IgD-negative memory B cell (primary cell): Measurements from ENCODE around the gene CHCHD6. TPM values are rescaled to one million over a fixed set of nuclear protein-coding genes. Genes with fewer than 3 reads are reported as not detected.
"Not testable (repeated sequence)": the region's sequence is repeated elsewhere in the genome, so short reads cannot be mapped to it uniquely, and the experiment has no call there.

Source experiments
- H3K27ac Mint-ChIP-seq, 3 donors: one replicate each; pipeline ENCODE4 v1.8.0; 2020 to 2022; ENCODE audit warnings: mild to moderate bottlenecking in 3 of 3, mixed read lengths in 3 of 3, moderate library complexity in 1 of 3
- H3K27me3 Mint-ChIP-seq: one replicate; pipeline ENCODE4 v1.8.0; 2021; ENCODE audit warnings: mixed read lengths
- H3K36me3 Mint-ChIP-seq: one replicate; pipeline ENCODE4 v1.8.0; 2020; ENCODE audit warnings: mild to moderate bottlenecking, mixed read lengths
- H3K4me1 Mint-ChIP-seq, 3 donors: one replicate each; pipeline ENCODE4 v1.8.0; 2020 to 2022; ENCODE audit warnings: mixed read lengths in 3 of 3, mild to moderate bottlenecking in 1 of 3
- H3K4me3 Mint-ChIP-seq, 4 donors: one replicate each; pipeline ENCODE4 v1.8.0; 2020 to 2022; ENCODE audit warnings: mild to moderate bottlenecking in 4 of 4, mixed read lengths in 4 of 4, moderate library complexity in 3 of 4
- H3K9me3 Mint-ChIP-seq, 3 donors: one replicate each; pipeline ENCODE4 v1.8.0; 2020 to 2021; ENCODE audit warnings: mixed read lengths in 3 of 3, mild to moderate bottlenecking in 1 of 3
- polyA plus RNA-seq: library from polyadenylated mRNA; unstranded; fragments of 300-500 nt; fragmentation: Illumina TruSeq; gene quantifications from one replicate; pipeline ENCODE4 v1.2.3, GENCODE V29; 2021

Gene CHCHD6
- polyA plus RNA-seq, 1 donor from 2014 or later, result 16.6 TPM

GRCh38 chr3:126773783-126774182, 69.7 kb downstream of the CHCHD6 start:
- Mint-ChIP-seq H3K4me3 (no peak overlapping the region), H3K27ac (no peak overlapping the region), H3K9me3 (peaks cover 5 to 15% (median 9%) of the 10 kb centered on the region in 3 donors), H3K4me1 (peaks cover 8 to 14% (median 10%) of the 10 kb centered on the region in 3 donors), H3K36me3 (peaks cover 11% of the 10 kb centered on the region), H3K27me3 (peaks cover 4% of the 10 kb centered on the region)

- H3K27ac Mint-ChIP-seq, result no peak overlapping the region
- peaks cover 9% of the 10 kb centered on the region for H3K36me3 Mint-ChIP-seq
- H3K9me3 Mint-ChIP-seq, result peaks cover 4 to 6% (median 4%) of the 10 kb centered on the region in 3 donors
- H3K4me1 Mint-ChIP-seq, result peaks cover 8 to 14% (median 10%) of the 10 kb centered on the region in 3 donors
- peaks cover 4% of the 10 kb centered on the region for H3K27me3 Mint-ChIP-seq
- no peak overlapping the region for H3K4me3 Mint-ChIP-seq
These were observed 73.3 kb downstream of the CHCHD6 start for GRCh38 chr3:126777366-126777765.

GRCh38 chr3:126780666-126781065, 76.6 kb downstream of the CHCHD6 start:
- H3K4me3 Mint-ChIP-seq, result no peak overlapping the region
- H3K4me1 Mint-ChIP-seq, result peaks cover 8 to 16% (median 11%) of the 10 kb centered on the region in 3 donors
- H3K9me3 Mint-ChIP-seq, result no peaks in the 10 kb centered on the region
- H3K27me3 Mint-ChIP-seq, result peaks cover 2% of the 10 kb centered on the region
- H3K27ac Mint-ChIP-seq, result no peak overlapping the region
- H3K36me3 Mint-ChIP-seq, result peaks cover 8% of the 10 kb centered on the region

- Mint-ChIP-seq H3K36me3 (peaks cover 8% of the 10 kb centered on the region), H3K9me3 (no peaks in the 10 kb centered on the region), H3K27me3 (peaks cover 2% of the 10 kb centered on the region), H3K4me3 (no peak overlapping the region), H3K27ac (peak overlapping the region in 1 of 3 donors; percentile 47), H3K4me1 (peaks cover 5 to 14% (median 8%) of the 10 kb centered on the region in 3 donors)
These were observed 77.4 kb downstream of the CHCHD6 start for GRCh38 chr3:126781406-126781805.

- peaks cover 3 to 11% (median 8%) of the 10 kb centered on the region in 3 donors for H3K4me1 Mint-ChIP-seq
- H3K27ac Mint-ChIP-seq, result peak overlapping the region in 1 of 3 donors; percentile 47
- H3K27me3 Mint-ChIP-seq, result peaks cover 2% of the 10 kb centered on the region
- H3K9me3 Mint-ChIP-seq, result no peaks in the 10 kb centered on the region
- peaks cover 8% of the 10 kb centered on the region for H3K36me3 Mint-ChIP-seq
- H3K4me3 Mint-ChIP-seq, result no peak overlapping the region
These were observed 78.0 kb downstream of the CHCHD6 start for GRCh38 chr3:126781889-126782491.

- Mint-ChIP-seq H3K36me3 (peaks cover 8% of the 10 kb centered on the region), H3K9me3 (no peaks in the 10 kb centered on the region), H3K4me3 (no peak overlapping the region), H3K4me1 (peaks cover 0 to 8% (median 3%) of the 10 kb centered on the region in 3 donors), H3K27ac (no peak overlapping the region), H3K27me3 (peaks cover 2% of the 10 kb centered on the region)
These were observed 78.5 kb downstream of the CHCHD6 start for GRCh38 chr3:126782536-126782935.

- Mint-ChIP-seq H3K4me1 (peaks cover 0 to 6% (median 0%) of the 10 kb centered on the region in 3 donors), H3K27ac (no peak overlapping the region), H3K36me3 (peaks cover 8% of the 10 kb centered on the region), H3K9me3 (no peaks in the 10 kb centered on the region), H3K27me3 (no peaks in the 10 kb centered on the region), H3K4me3 (no peak overlapping the region)
These were observed 80.2 kb downstream of the CHCHD6 start for GRCh38 chr3:126784254-126784653.

- not testable (repeated sequence) for H3K27ac Mint-ChIP-seq, H3K4me1 Mint-ChIP-seq, H3K27me3 Mint-ChIP-seq, H3K4me3 Mint-ChIP-seq, H3K36me3 Mint-ChIP-seq
- peaks cover 7 to 12% (median 8%) of the 10 kb centered on the region in 3 donors for H3K9me3 Mint-ChIP-seq
These were observed 87.3 kb downstream of the CHCHD6 start for GRCh38 chr3:126791320-126791719.

GRCh38 chr3:126792998-126793397, 89.0 kb downstream of the CHCHD6 start:
- H3K4me3 Mint-ChIP-seq, result no peak overlapping the region
- H3K36me3 Mint-ChIP-seq, result peaks cover 1% of the 10 kb centered on the region
- peaks cover 3% of the 10 kb centered on the region for H3K27me3 Mint-ChIP-seq

GRCh38 chr3:126797563-126797962, 93.5 kb downstream of the CHCHD6 start:
- H3K4me1 Mint-ChIP-seq, result no peaks in the 10 kb centered on the region
- H3K27ac Mint-ChIP-seq, result no peak overlapping the region
- no peak overlapping the region for H3K4me3 Mint-ChIP-seq
- H3K9me3 Mint-ChIP-seq, result peaks cover 7 to 11% (median 10%) of the 10 kb centered on the region in 3 donors
- H3K27me3 Mint-ChIP-seq, result peaks cover 5% of the 10 kb centered on the region
- peaks cover 5% of the 10 kb centered on the region for H3K36me3 Mint-ChIP-seq

More at GRCh38 chr3:126792998-126793397, 89.0 kb downstream of the CHCHD6 start:
- Mint-ChIP-seq H3K4me1 (peaks cover 0 to 2% (median 0%) of the 10 kb centered on the region in 3 donors), H3K27ac (no peak overlapping the region), H3K9me3 (peaks cover 7 to 12% (median 8%) of the 10 kb centered on the region in 3 donors)

GRCh38 chr3:126798521-126798920, 94.5 kb downstream of the CHCHD6 start:
- Mint-ChIP-seq H3K4me1 (no peaks in the 10 kb centered on the region), H3K9me3 (peaks cover 3 to 5% (median 4%) of the 10 kb centered on the region in 3 donors), H3K27me3 (peaks cover 2% of the 10 kb centered on the region), H3K4me3 (no peak overlapping the region), H3K27ac (no peak overlapping the region), H3K36me3 (peaks cover 4% of the 10 kb centered on the region)

- no peak overlapping the region for H3K27ac Mint-ChIP-seq
- H3K4me3 Mint-ChIP-seq, result no peak overlapping the region
- H3K27me3 Mint-ChIP-seq, result peaks cover 1% of the 10 kb centered on the region
- peaks cover 3 to 4% (median 3%) of the 10 kb centered on the region in 3 donors for H3K9me3 Mint-ChIP-seq
- H3K36me3 Mint-ChIP-seq, result peaks cover 7% of the 10 kb centered on the region
- no peaks in the 10 kb centered on the region for H3K4me1 Mint-ChIP-seq
These were observed 95.1 kb downstream of the CHCHD6 start for GRCh38 chr3:126799099-126799498.

GRCh38 chr3:126801312-126801711, 97.3 kb downstream of the CHCHD6 start:
- not testable (repeated sequence) for H3K4me3 Mint-ChIP-seq, H3K36me3 Mint-ChIP-seq, H3K27me3 Mint-ChIP-seq, H3K27ac Mint-ChIP-seq, H3K4me1 Mint-ChIP-seq, H3K9me3 Mint-ChIP-seq

- peak overlapping the region in 1 of 3 donors; percentile 6 for H3K27ac Mint-ChIP-seq
- no peak overlapping the region for H3K4me3 Mint-ChIP-seq
- no peaks in the 10 kb centered on the region for H3K27me3 Mint-ChIP-seq
These were observed 103.8 kb downstream of the CHCHD6 start for GRCh38 chr3:126807795-126808194.

GRCh38 chr3:126811530-126811929, 107.5 kb downstream of the CHCHD6 start:
- no peak overlapping the region for H3K4me3 Mint-ChIP-seq
- peaks cover 1% of the 10 kb centered on the region for H3K36me3 Mint-ChIP-seq
- H3K27ac Mint-ChIP-seq, result no peak overlapping the region
- H3K27me3 Mint-ChIP-seq, result no peaks in the 10 kb centered on the region
- peaks cover 0 to 10% (median 0%) of the 10 kb centered on the region in 3 donors for H3K9me3 Mint-ChIP-seq
- H3K4me1 Mint-ChIP-seq, result peaks cover 0 to 3% (median 0%) of the 10 kb centered on the region in 3 donors

More at GRCh38 chr3:126807795-126808194, 103.8 kb downstream of the CHCHD6 start:
- Mint-ChIP-seq H3K36me3 (peaks cover 3% of the 10 kb centered on the region), H3K9me3 (peaks cover 0 to 10% (median 0%) of the 10 kb centered on the region in 3 donors), H3K4me1 (peaks cover 0 to 2% (median 0%) of the 10 kb centered on the region in 3 donors)

- Mint-ChIP-seq H3K27ac (no peak overlapping the region), H3K9me3 (peaks cover 0 to 2% (median 0%) of the 10 kb centered on the region in 3 donors), H3K36me3 (peaks cover 4% of the 10 kb centered on the region), H3K4me1 (peaks cover 0 to 3% (median 0%) of the 10 kb centered on the region in 3 donors), H3K4me3 (no peak overlapping the region), H3K27me3 (no peaks in the 10 kb centered on the region)
These were observed 112.3 kb downstream of the CHCHD6 start for GRCh38 chr3:126816298-126816697.
